GM12874 (cell line): ENCODE measurements around the gene DHRS2.

Experiments used
- CTCF ChIP-seq: IDR thresholded peaks from 2 replicates; pipeline ENCODE4 v1.5.1; 2011; ENCODE audit warnings: low read depth, mild to moderate bottlenecking, control low read depth, low read length, moderate library complexity; ENCODE audit not compliant: insufficient read depth

DHRS2 gene

GRCh38 chr14:23609001-23609400, 27.2 kb upstream of the DHRS2 start:
- no peak for TF ChIP-seq CTCF

DNA sequence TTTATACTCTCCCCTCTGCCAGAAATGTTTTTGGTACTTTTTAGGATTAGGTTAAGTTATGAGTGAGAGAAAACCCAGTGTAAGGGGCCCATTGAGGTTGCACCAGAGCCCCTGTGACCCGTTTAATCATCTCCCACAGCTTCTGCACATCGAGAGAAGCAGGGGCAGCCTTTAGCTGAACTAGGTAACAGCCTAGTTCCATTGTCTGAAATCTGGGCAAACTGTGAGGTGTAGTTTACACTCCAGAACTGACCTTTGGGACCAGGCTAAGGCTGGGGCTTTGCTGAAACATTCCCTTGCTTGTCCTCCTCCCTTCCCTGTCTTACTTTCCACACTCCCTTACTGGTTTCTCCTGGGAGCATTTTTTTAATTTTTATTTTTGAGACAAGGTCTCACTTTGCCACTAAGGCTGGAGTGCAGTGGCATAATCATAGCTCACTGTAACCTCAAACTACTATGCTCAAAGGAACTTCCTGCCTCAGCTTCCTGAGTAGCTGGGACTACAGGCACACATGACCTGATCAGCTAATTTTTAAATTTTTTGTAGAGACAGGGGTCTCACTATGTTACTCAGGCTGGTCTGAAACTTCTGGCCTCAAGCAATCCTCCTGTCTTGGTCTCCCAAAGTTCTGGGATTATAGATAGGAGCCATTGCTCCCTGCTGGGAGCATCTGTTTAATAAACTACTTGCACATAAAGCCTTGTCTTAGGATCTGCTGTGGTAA, 25.9 kb upstream of the DHRS2 start:
- TF ChIP-seq CTCF = no peak

DNA sequence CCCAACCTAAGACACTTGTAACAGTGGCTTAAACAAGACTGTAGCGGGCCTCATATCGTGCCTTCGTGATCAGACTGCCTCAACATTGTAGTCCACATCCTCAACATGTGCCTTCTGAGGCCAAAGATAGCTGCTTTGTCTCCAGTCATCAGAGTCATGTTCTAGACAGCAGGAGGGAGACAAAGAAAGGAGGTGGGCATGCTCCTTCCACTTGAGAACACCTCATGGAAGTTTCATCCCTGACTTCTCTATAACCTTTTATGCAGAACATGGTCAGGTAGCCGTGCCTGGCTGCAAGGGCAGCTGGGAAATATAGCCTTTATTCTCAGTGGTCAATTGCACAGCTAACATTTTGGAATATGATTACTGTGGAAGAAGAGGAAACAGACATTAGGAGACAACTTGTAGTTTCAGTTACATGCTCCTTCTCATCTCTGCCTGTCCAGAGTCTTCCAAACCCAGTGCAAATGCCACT, 25.3 kb upstream of the DHRS2 start:
- no peak for TF ChIP-seq CTCF

- no peak for TF ChIP-seq CTCF
These were observed 23.8 kb upstream of the DHRS2 start for GRCh38 chr14:23612354-23612732.

GRCh38 chr14:23612802-23613201, 23.4 kb upstream of the DHRS2 start:
- TF ChIP-seq CTCF = no peak

GRCh38 chr14:23613242-23614070, 22.7 kb upstream of the DHRS2 start:
- TF ChIP-seq CTCF = no peak

- TF ChIP-seq CTCF = no peak
These were observed 21.8 kb upstream of the DHRS2 start for GRCh38 chr14:23614395-23614828.
